ENCODE results near the gene SPTBN2. TPM values are rescaled to one million over a fixed set of nuclear protein-coding genes. Genes with fewer than 3 reads are reported as not detected.

SPTBN2 gene
- total RNA-seq, 1 experiment from 2014 or later, result 40.7 TPM

DNA sequence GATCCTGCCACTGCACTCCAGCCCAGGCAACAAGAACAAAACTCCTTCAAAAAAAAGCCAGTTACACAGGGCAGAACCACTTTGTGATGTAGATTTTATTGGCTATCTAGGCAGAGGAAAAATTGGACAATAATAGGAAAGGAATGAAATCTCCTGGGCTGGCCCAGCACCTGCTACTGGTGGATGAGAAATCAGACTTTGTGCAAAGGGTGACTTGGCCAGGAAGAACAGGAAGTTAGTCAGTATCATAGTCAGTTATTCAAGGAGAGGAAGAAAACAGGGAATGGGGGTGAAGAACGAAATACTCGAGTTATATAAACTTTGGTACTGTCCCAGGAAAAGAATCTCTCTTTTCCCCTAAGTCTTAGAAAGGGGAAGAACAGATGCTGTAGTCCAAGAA lies 11.0 kb upstream of the SPTBN2 start:
- TF ChIP-seq, protein P1, sequence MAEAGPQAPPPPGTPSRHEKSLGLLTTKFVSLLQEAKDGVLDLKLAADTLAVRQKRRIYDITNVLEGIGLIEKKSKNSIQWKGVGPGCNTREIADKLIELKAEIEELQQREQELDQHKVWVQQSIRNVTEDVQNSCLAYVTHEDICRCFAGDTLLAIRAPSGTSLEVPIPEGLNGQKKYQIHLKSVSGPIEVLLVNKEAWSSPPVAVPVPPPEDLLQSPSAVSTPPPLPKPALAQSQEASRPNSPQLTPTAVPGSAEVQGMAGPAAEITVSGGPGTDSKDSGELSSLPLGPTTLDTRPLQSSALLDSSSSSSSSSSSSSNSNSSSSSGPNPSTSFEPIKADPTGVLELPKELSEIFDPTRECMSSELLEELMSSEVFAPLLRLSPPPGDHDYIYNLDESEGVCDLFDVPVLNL (CRISPR knock-in tag; IDR thresholded peaks at IDR 0.05; ENCODE audit: borderline replicate concordance, low read depth), result no peak
- TF ChIP-seq ZBTB21 (CRISPR knock-in tag; IDR thresholded peaks at IDR 0.05; ENCODE audit: borderline replicate concordance) (no peak), FOXP4 (CRISPR knock-in tag; IDR thresholded peaks at IDR 0.05) (no peak), FOXJ3 (CRISPR knock-in tag; IDR thresholded peaks at IDR 0.05; ENCODE audit: borderline replicate concordance) (no peak), ZNF671 (CRISPR knock-in tag; IDR thresholded peaks at IDR 0.05) (no peak), TEAD4 (CRISPR knock-in tag; IDR thresholded peaks at IDR 0.05) (no peak), SP1 (CRISPR knock-in tag; conservative IDR thresholded peaks at IDR 0.05) (no peak), PREB (CRISPR knock-in tag; IDR thresholded peaks at IDR 0.05; ENCODE audit: borderline replicate concordance) (no peak)
- TF ChIP-seq, protein P2, sequence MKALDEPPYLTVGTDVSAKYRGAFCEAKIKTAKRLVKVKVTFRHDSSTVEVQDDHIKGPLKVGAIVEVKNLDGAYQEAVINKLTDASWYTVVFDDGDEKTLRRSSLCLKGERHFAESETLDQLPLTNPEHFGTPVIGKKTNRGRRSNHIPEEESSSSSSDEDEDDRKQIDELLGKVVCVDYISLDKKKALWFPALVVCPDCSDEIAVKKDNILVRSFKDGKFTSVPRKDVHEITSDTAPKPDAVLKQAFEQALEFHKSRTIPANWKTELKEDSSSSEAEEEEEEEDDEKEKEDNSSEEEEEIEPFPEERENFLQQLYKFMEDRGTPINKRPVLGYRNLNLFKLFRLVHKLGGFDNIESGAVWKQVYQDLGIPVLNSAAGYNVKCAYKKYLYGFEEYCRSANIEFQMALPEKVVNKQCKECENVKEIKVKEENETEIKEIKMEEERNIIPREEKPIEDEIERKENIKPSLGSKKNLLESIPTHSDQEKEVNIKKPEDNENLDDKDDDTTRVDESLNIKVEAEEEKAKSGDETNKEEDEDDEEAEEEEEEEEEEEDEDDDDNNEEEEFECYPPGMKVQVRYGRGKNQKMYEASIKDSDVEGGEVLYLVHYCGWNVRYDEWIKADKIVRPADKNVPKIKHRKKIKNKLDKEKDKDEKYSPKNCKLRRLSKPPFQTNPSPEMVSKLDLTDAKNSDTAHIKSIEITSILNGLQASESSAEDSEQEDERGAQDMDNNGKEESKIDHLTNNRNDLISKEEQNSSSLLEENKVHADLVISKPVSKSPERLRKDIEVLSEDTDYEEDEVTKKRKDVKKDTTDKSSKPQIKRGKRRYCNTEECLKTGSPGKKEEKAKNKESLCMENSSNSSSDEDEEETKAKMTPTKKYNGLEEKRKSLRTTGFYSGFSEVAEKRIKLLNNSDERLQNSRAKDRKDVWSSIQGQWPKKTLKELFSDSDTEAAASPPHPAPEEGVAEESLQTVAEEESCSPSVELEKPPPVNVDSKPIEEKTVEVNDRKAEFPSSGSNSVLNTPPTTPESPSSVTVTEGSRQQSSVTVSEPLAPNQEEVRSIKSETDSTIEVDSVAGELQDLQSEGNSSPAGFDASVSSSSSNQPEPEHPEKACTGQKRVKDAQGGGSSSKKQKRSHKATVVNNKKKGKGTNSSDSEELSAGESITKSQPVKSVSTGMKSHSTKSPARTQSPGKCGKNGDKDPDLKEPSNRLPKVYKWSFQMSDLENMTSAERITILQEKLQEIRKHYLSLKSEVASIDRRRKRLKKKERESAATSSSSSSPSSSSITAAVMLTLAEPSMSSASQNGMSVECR (CRISPR knock-in tag; IDR thresholded peaks at IDR 0.05; ENCODE audit: borderline replicate concordance), result no peak
- H3K9me3 Mint-ChIP-seq, result no peaks in the 10 kb centered on the region
- ChIA-PET CTCF (no interaction called here), POLR2A (no interaction called here)
- DNase-seq (ENCODE audit: low spot score), result no peak
- H3K36me3 Mint-ChIP-seq, result no peaks in the 10 kb centered on the region
- no peaks in the 10 kb centered on the region for H3K4me1 Mint-ChIP-seq
- H3K4me3 Mint-ChIP-seq, result no peak overlapping the region
- peaks cover 8% of the 10 kb centered on the region for H3K27me3 Mint-ChIP-seq (ENCODE audit: low read depth)
- no peak for ATAC-seq
- H3K27ac Mint-ChIP-seq, result no peak overlapping the region

- Mint-ChIP-seq H3K4me1 (no peaks in the 10 kb centered on the region), H3K27ac (no peak overlapping the region), H3K27me3 (ENCODE audit: low read depth) (peaks cover 49% of the 10 kb centered on the region), H3K9me3 (no peaks in the 10 kb centered on the region), H3K36me3 (no peaks in the 10 kb centered on the region), H3K4me3 (no peak overlapping the region)
- no peak for DNase-seq (ENCODE audit: low spot score)
- no peak for ATAC-seq
- CTCF ChIA-PET, result no interaction called here
- TF ChIP-seq TEAD4 (CRISPR knock-in tag; IDR thresholded peaks at IDR 0.05), result no peak
- no peak for TF ChIP-seq ZNF396 (CRISPR knock-in tag; IDR thresholded peaks at IDR 0.05; ENCODE audit: borderline replicate concordance)
- TF ChIP-seq CREB1 (CRISPR knock-in tag; IDR thresholded peaks at IDR 0.05), result no peak
- TF ChIP-seq SP1 (CRISPR knock-in tag; conservative IDR thresholded peaks at IDR 0.05), result no peak
- TF ChIP-seq IRF1 (CRISPR knock-in tag; IDR thresholded peaks at IDR 0.05), result no peak
- TF ChIP-seq ATF1 (CRISPR knock-in tag; IDR thresholded peaks at IDR 0.05), result no peak
- no peak for TF ChIP-seq SMAD4 (CRISPR knock-in tag; IDR thresholded peaks at IDR 0.05)
- TF ChIP-seq ZNF138 (CRISPR knock-in tag; conservative IDR thresholded peaks at IDR 0.05), result no peak
- no peak for TF ChIP-seq MXD4 (CRISPR knock-in tag; IDR thresholded peaks at IDR 0.05; ENCODE audit: borderline replicate concordance)
- no peak for TF ChIP-seq ETV6 (CRISPR knock-in tag; IDR thresholded peaks at IDR 0.05)
- no peak for TF ChIP-seq ZNF423 (CRISPR knock-in tag; IDR thresholded peaks at IDR 0.05)
- TF ChIP-seq TP53 (CRISPR knock-in tag; IDR thresholded peaks at IDR 0.05), result no peak
- no peak for TF ChIP-seq NR2C2 (CRISPR knock-in tag; IDR thresholded peaks at IDR 0.05)
- TF ChIP-seq PREB (CRISPR knock-in tag; IDR thresholded peaks at IDR 0.05; ENCODE audit: borderline replicate concordance), result no peak
- TF ChIP-seq GRHL2 (CRISPR knock-in tag; IDR thresholded peaks at IDR 0.05; ENCODE audit: insufficient replicate concordance, severe bottlenecking), result no peak
- TF ChIP-seq SMAD3 (CRISPR knock-in tag; IDR thresholded peaks at IDR 0.05; ENCODE audit: borderline replicate concordance), result no peak
- POLR2A ChIA-PET, result no interaction called here
Measured at GRCh38 chr11:66734215-66734614, 5.2 kb upstream of the SPTBN2 start.

Data from WTC11 (cell line).